Cerebellar cortex (tissue), 1 donor: Measurements from ENCODE around the gene NGB.

ENCODE experiments used
- DNase-seq: peaks from one replicate; pipeline ENCODE4 v3.0.0-alpha.2; 2015; ENCODE audit warnings: low spot score

Gene NGB

GRCh38 chr14:77230914-77231313 lies 40.1 kb downstream of the NGB start:
- DNase-seq: no peak

- no peak for DNase-seq
Observed at GRCh38 chr14:77228056-77228455, 43.0 kb downstream of the NGB start.

DNA sequence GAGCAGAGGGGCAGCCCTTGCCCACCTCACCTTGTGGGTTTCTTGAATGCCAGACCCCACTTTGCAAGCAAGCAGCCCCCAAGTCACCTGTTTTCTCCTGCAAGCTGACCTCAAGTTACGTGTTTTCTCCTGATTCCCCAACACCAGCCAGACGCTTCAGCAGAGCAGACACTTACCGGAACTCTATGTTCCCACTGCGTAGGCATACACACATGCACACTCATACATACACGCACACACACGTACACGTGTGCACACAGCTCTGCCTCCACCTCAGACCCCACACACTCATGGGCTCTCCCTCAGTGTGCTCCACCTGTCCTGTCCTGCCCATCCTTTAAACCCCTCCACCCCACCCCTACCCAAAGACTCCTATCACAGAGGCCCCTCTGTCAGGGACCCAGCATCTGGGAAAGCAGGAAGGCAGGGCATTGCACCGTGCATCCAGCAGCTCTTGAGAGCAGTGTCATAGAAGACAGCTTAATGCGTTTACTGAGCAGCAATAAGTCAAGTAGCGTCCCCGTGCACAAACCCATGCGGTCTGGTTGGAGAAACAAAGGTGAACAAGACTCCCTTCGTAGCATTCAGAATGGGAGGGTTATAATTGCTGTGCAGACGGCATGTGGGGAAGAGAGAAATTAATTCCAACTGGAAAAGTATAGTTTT lies 45.0 kb downstream of the NGB start:
- DNase-seq: no peak

- DNase-seq: no peak
Observed at GRCh38 chr14:77225254-77225653, 45.8 kb downstream of the NGB start.

DNA sequence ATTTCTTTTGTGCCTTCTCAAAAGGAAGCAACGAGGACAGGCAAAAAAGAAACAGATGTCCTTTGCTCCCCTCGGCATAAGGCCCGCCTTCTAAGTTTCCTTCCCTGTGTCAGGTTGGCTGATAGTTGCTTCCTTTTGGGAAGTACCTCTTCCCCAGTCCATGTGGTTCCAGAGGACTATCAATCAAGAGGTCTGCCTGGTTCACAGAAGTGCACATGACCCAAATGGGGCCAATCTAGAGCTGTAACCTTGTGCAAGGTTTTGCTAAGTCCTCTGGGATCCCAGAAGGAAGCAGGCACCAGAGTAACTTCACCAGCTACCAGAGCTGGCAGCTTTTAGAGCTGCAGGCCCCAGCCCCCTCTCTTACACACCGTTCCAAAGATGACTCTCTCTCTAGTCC lies 46.8 kb downstream of the NGB start:
- no peak for DNase-seq

DNA sequence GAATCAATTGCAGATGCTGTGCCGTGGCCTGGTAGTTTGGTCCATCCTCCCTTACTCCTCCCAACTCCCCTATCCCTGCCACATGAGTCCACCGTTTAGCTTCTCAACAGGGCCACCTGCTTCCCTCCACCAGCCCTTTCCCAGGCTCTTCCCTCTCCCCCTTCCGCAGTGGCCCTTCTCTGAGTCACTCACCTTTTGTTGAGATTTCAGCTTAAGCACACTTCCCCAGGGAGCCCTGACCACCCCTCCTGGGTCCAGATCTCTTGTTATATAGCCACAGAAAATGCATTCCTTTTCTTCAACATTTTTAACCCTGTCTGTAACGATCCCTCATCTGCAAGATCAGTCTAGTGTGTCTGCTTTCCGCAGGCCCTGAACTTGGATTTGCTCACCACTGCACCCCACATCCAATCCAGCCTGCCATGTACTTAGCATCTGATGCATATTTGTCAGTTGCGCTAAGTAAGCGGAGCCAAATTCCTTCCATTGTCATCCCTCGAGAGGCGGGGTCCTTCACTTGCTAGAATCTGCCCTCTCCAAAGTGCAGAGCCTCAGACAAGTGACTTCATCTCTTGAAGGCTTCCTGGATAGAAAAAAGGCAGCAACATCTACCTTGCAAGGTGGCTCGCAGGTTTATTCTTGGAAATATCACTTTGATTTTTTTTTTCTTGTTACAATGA lies 48.3 kb downstream of the NGB start:
- DNase-seq: no peak

GRCh38 chr14:77221241-77221871 lies 49.6 kb downstream of the NGB start:
- no peak for DNase-seq

DNA sequence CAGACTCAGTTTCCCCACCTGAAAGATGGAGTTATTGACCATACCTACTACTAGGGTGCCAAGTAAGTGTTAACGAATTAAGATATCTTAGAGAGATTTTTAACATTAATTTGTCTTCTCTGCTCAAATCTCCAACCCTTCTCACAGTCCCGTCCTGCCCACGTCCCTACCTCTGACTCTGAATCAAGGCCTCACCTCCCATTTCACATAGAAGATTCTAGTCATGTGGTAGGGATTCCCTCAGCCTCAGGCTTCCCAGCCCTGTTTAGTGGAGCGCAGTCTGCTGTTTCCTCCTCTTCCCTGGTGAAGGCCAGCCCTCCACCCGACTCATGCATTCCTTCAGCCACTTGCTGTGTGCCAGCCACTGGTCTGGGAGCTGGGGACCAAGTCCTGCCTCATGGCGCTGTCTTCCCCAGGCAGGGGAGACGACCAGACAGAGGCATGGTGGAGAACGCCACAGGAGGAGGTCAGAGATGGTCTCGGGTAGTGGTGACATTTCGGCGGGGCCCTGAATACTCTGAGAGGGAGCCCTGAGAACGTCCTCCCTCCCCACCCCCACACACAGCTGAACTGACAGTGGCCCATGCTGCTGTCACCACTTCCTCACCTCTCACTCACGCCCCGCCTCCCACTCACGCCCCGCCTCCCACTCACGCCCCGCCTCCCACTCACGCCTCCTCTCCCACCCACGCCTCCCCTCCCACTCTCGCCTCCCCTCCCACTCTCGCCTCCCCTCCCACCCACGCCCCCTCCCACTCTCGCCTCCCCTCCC lies 50.6 kb downstream of the NGB start:
- no peak for DNase-seq

DNA sequence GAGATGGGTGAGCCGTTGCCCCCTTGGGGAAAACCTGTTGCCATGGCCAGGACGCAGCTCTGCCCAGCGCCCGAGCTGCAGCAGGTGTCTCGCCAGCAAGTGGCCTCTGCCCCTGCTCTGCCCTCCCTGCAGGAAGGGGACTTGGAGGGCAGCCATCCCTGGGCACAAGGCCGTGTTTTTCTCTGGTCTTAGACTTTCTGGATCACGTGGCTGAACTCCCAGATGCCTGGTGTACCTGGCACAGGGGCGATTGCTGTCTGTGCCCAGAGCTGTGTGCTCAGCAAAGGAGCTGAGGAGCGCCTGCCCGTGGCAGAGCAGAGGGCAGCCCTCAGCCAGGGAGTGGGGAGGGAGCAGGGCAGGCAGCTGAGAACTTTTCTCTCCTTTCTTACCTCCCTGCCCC lies 51.4 kb downstream of the NGB start:
- DNase-seq: peak; percentile 95

- DNase-seq: peak; percentile 78
Observed at GRCh38 chr14:77217551-77217950, 53.5 kb downstream of the NGB start.
